ENCODE results near the gene MAN2C1.

DNA sequence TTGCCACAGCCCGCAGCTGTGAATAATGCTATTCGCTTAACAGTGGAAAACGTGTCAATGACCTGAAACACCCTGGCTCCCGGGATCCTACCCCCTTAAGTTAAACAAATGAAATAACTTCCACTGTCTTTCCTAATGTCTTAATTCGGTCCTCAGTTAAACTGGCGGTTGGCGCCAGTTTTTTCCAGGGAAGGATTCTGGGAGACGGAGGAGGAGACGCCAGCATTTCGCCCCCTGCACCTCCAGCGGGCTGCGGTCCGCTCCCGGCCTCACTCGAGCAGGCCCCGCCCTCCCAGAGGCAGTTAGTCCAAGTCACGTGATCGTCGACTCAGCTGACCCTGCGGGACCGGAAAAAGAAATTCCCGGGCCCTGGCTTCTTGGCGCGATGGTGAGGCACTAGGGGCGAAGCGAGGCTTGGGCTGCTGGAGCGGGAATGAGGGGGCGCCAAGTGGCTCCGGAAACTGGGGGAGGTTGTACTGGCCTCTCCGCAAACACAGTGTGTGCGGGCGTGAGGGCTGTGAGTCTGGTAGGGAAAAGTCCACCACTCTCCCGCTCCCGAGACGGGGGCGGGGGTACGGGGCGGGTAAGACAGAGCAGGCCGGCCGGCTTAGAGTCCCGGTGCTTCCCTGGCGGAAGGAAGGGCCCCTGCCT, 32.6 kb downstream of the MAN2C1 start, which contains the start of gene COMMD4:
- TF ChIP-seq, protein P1, sequence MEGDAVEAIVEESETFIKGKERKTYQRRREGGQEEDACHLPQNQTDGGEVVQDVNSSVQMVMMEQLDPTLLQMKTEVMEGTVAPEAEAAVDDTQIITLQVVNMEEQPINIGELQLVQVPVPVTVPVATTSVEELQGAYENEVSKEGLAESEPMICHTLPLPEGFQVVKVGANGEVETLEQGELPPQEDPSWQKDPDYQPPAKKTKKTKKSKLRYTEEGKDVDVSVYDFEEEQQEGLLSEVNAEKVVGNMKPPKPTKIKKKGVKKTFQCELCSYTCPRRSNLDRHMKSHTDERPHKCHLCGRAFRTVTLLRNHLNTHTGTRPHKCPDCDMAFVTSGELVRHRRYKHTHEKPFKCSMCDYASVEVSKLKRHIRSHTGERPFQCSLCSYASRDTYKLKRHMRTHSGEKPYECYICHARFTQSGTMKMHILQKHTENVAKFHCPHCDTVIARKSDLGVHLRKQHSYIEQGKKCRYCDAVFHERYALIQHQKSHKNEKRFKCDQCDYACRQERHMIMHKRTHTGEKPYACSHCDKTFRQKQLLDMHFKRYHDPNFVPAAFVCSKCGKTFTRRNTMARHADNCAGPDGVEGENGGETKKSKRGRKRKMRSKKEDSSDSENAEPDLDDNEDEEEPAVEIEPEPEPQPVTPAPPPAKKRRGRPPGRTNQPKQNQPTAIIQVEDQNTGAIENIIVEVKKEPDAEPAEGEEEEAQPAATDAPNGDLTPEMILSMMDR (IDR thresholded peaks at IDR 0.05): no peak
- TF ChIP-seq POLR2A (IDR thresholded peaks at IDR 0.05): no peak
- no peak for TF ChIP-seq EP300 (IDR thresholded peaks at IDR 0.05)
